HepG2 (cell line): Measurements from ENCODE around the gene ARF4. TPM values are rescaled to one million over a fixed set of nuclear protein-coding genes. Genes with fewer than 3 reads are reported as not detected.

Experiments used
- ADNP ChIP-seq: sonication (generic); formaldehyde crosslinking; IDR thresholded peaks from 2 replicates; pipeline ENCODE4 v1.4.0; 2020; ENCODE audit warnings: missing genetic modification reagents
- ETS1 ChIP-seq: sonication (generic); formaldehyde crosslinking; IDR thresholded peaks from 2 replicates; pipeline ENCODE4 v1.4.0; 2020; ENCODE audit warnings: missing genetic modification reagents
- FOSL1 ChIP-seq: sonication (generic); formaldehyde crosslinking; IDR thresholded peaks from 2 replicates; pipeline ENCODE4 v1.9.0; 2021; ENCODE audit warnings: missing genetic modification reagents, borderline replicate concordance
- GABPB1 ChIP-seq: IDR thresholded peaks from 2 replicates; pipeline ENCODE4 v1.6.1; 2016; ENCODE audit warnings: mild to moderate bottlenecking, missing genetic modification reagents, moderate library complexity, missing compliant biosample characterization
- HIVEP1 ChIP-seq: sonication (generic); formaldehyde crosslinking; IDR thresholded peaks from 2 replicates; pipeline ENCODE4 v1.4.0; 2020; ENCODE audit warnings: mild to moderate bottlenecking, missing genetic modification reagents
- HOXA5 ChIP-seq: sonication (generic); formaldehyde crosslinking; IDR thresholded peaks from 2 replicates; pipeline ENCODE4 v1.4.0; 2020; ENCODE audit warnings: missing genetic modification reagents
- NFYC ChIP-seq: IDR thresholded peaks from 2 replicates; pipeline ENCODE4 v1.6.1; 2016; ENCODE audit warnings: missing genetic modification reagents, missing compliant biosample characterization
- POLR2AphosphoS5 ChIP-seq: IDR thresholded peaks from 2 replicates; pipeline ENCODE4 v1.6.1; 2012; ENCODE audit warnings: low read depth, low read length
- PTBP1 ChIP-seq: fragments of 200-400 bp; formaldehyde crosslinking; IDR thresholded peaks from 2 replicates; pipeline ENCODE4 v1.6.1; 2018; ENCODE audit warnings: low read length, low read depth; ENCODE audit not compliant: poor library complexity, severe bottlenecking
- RARA ChIP-seq: IDR thresholded peaks from 2 replicates; pipeline ENCODE4 v1.6.1; 2016; ENCODE audit warnings: missing genetic modification reagents, missing compliant biosample characterization
- RCOR2 ChIP-seq: IDR thresholded peaks from 2 replicates; pipeline ENCODE4 v1.6.1; 2016; ENCODE audit warnings: missing biosample characterization, missing genetic modification reagents
- SIN3B ChIP-seq: fragments of 150-350 bp; IDR thresholded peaks from 2 replicates; pipeline ENCODE4 v1.6.1; 2014; ENCODE audit warnings: low read length
- SMYD3 ChIP-seq: sonication (generic); formaldehyde crosslinking; IDR thresholded peaks from 2 replicates; pipeline ENCODE4 v1.8.1; 2023; ENCODE audit warnings: mild to moderate bottlenecking, missing genetic modification reagents
- TEAD3 ChIP-seq: optimal IDR thresholded peaks from 2 replicates; pipeline ENCODE3; 2016; ENCODE audit warnings: borderline replicate concordance
- ZFP36L1 ChIP-seq: sonication (generic); formaldehyde crosslinking; IDR thresholded peaks from 2 replicates; pipeline ENCODE4 v1.8.0; 2022; ENCODE audit warnings: mild to moderate bottlenecking, missing genetic modification reagents, moderate library complexity
- ZMYM2 ChIP-seq: sonication (generic); formaldehyde crosslinking; IDR thresholded peaks from 2 replicates; pipeline ENCODE4 v1.8.0; 2022; ENCODE audit warnings: mild to moderate bottlenecking, missing genetic modification reagents
- ZNF256 ChIP-seq: sonication (generic); formaldehyde crosslinking; conservative IDR thresholded peaks from 2 replicates; pipeline ENCODE4 v1.4.0; 2020; ENCODE audit warnings: missing genetic modification reagents
- ZNF597 ChIP-seq: sonication (generic); formaldehyde crosslinking; IDR thresholded peaks from 2 replicates; pipeline ENCODE4 v1.5.0; 2020; ENCODE audit warnings: missing genetic modification reagents
- ZNF605 ChIP-seq: sonication (generic); formaldehyde crosslinking; IDR thresholded peaks from 2 replicates; pipeline ENCODE4 v1.8.0; 2022; ENCODE audit warnings: mild to moderate bottlenecking, missing genetic modification reagents
- ZNF772 ChIP-seq: sonication (generic); formaldehyde crosslinking; IDR thresholded peaks from 2 replicates; pipeline ENCODE4 v1.5.0; 2020; ENCODE audit warnings: mild to moderate bottlenecking, missing genetic modification reagents
- ZNF878 ChIP-seq: sonication (generic); formaldehyde crosslinking; IDR thresholded peaks from 2 replicates; pipeline ENCODE4 v1.8.1; 2023; ENCODE audit warnings: mild to moderate bottlenecking, missing genetic modification reagents, moderate library complexity
- polyA plus RNA-seq, 8 experiments: library from polyadenylated mRNA; depleted of rRNA in 3 of 8; stranded (reverse) in 7 of 8; unstranded in 1 of 8; fragments of >200 nt; fragmentation: Illumina TruSeq in 4 of 8; extraction: Trizol in 4 of 8; gene quantifications; 2 replicates each; pipeline versions ENCODE4 v1.2.1 to v1.2.3, GENCODE V29; 2011 to 2016; ENCODE audit warnings: low read depth in 4 of 8, missing spikeins in 1 of 8, mixed read lengths in 1 of 8; ENCODE audit not compliant: insufficient read depth in 1 of 8
- total RNA-seq, 5 experiments: library from RNA; depleted of rRNA; stranded (reverse); fragments of >200 nt; fragmentation: Illumina TruSeq; extraction: Trizol; gene quantifications; 2 replicates each; pipeline ENCODE4 v1.2.3, GENCODE V29; 2016; ENCODE audit warnings: low read depth in 1 of 5
- TF ChIP-seq, protein P1 (sequence below): sonication (generic); formaldehyde crosslinking; IDR thresholded peaks from 2 replicates; pipeline ENCODE4 v1.5.1; 2020; ENCODE audit warnings: mild to moderate bottlenecking, missing genetic modification reagents, moderate library complexity
- TF ChIP-seq, protein P2 (sequence below): sonication (generic); formaldehyde crosslinking; IDR thresholded peaks from 2 replicates; pipeline ENCODE4 v1.5.0; 2020; ENCODE audit warnings: missing genetic modification reagents
- TF ChIP-seq, protein P3 (sequence below): IDR thresholded peaks from 2 replicates; pipeline ENCODE4 v1.6.1; 2016; ENCODE audit warnings: control low read depth

Gene ARF4
- total and polyA plus RNA-seq, 2 of the 13 experiments (the other 11 are each of a cell fraction or from before 2014, with no cell fraction given) = 184 to 250 TPM

DNA sequence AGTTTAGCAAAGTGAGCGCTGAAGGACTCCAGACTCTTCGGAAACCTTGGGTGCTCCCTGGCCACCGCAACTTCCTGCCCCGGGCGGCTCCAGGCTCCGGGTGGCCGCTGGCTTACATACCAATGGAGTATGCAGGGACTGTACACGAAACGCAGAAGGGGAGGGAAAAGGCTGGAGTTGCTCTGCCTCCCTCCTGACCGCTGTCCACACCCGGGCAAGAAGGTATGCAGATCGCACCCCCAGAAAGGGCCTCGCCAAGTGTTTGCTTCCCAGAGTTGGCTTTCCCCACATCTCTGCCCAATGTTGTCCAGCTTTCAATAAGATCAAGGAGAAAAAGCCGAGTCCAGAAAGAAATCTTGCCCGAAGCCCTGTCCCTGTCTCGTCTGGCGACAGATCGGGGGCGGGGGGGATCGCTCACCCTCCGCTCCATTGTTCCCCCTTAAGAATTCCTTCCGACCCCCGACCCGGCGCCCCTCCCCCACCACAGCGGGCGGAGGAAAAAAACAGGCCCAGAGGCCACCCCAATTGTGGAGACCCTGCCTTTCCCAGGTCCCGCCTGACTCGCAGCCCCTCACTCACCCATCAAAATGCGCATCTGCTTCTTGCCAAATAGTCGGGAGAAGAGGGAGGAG, 533 bp downstream of the ARF4 start (continued):
- TF ChIP-seq ZNF597 (no peak), POLR2AphosphoS5 (no peak; the same call in 1 of the 2 replicates), PTBP1 (no peak), ADNP (CRISPR knock-in tag) (no peak), HOXA5 (no peak), RARA (CRISPR knock-in tag) (no peak), ZNF772 (CRISPR knock-in tag) (no peak), FOSL1 (CRISPR knock-in tag) (no peak), ETS1 (CRISPR knock-in tag) (no peak), ZNF878 (CRISPR knock-in tag) (peak; percentile 56; the same call in 1 of the 2 replicates), HIVEP1 (CRISPR knock-in tag) (no peak), ZNF256 (no peak), TEAD3 (CRISPR knock-in tag) (peak; percentile 59), SIN3B (no peak), RCOR2 (no peak), ZFP36L1 (CRISPR knock-in tag) (0 out of 2 replicates have a peak, but pooled peaks have one; percentile 28), ZNF605 (peak; percentile 19; the same call in 1 of the 2 replicates), SMYD3 (CRISPR knock-in tag) (no peak), ZMYM2 (CRISPR knock-in tag) (no peak), GABPB1 (CRISPR knock-in tag) (0 out of 2 replicates have a peak, but pooled peaks have one; percentile 33), NFYC (CRISPR knock-in tag) (no peak)
- TF ChIP-seq, protein P1, sequence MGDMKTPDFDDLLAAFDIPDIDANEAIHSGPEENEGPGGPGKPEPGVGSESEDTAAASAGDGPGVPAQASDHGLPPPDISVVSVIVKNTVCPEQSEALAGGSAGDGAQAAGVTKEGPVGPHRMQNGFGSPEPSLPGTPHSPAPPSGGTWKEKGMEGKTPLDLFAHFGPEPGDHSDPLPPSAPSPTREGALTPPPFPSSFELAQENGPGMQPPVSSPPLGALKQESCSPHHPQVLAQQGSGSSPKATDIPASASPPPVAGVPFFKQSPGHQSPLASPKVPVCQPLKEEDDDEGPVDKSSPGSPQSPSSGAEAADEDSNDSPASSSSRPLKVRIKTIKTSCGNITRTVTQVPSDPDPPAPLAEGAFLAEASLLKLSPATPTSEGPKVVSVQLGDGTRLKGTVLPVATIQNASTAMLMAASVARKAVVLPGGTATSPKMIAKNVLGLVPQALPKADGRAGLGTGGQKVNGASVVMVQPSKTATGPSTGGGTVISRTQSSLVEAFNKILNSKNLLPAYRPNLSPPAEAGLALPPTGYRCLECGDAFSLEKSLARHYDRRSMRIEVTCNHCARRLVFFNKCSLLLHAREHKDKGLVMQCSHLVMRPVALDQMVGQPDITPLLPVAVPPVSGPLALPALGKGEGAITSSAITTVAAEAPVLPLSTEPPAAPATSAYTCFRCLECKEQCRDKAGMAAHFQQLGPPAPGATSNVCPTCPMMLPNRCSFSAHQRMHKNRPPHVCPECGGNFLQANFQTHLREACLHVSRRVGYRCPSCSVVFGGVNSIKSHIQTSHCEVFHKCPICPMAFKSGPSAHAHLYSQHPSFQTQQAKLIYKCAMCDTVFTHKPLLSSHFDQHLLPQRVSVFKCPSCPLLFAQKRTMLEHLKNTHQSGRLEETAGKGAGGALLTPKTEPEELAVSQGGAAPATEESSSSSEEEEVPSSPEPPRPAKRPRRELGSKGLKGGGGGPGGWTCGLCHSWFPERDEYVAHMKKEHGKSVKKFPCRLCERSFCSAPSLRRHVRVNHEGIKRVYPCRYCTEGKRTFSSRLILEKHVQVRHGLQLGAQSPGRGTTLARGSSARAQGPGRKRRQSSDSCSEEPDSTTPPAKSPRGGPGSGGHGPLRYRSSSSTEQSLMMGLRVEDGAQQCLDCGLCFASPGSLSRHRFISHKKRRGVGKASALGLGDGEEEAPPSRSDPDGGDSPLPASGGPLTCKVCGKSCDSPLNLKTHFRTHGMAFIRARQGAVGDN (CRISPR knock-in tag) = no peak
- TF ChIP-seq, protein P2, sequence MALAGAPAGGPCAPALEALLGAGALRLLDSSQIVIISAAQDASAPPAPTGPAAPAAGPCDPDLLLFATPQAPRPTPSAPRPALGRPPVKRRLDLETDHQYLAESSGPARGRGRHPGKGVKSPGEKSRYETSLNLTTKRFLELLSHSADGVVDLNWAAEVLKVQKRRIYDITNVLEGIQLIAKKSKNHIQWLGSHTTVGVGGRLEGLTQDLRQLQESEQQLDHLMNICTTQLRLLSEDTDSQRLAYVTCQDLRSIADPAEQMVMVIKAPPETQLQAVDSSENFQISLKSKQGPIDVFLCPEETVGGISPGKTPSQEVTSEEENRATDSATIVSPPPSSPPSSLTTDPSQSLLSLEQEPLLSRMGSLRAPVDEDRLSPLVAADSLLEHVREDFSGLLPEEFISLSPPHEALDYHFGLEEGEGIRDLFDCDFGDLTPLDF (CRISPR knock-in tag) = 0 out of 2 replicates have a peak, but pooled peaks have one; percentile 7
- TF ChIP-seq, protein P3, sequence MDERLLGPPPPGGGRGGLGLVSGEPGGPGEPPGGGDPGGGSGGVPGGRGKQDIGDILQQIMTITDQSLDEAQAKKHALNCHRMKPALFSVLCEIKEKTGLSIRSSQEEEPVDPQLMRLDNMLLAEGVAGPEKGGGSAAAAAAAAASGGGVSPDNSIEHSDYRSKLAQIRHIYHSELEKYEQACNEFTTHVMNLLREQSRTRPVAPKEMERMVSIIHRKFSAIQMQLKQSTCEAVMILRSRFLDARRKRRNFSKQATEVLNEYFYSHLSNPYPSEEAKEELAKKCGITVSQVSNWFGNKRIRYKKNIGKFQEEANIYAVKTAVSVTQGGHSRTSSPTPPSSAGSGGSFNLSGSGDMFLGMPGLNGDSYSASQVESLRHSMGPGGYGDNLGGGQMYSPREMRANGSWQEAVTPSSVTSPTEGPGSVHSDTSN (CRISPR knock-in tag) = no peak
